Measurements from ENCODE around the gene RPS6KL1.

RPS6KL1 gene

GRCh38 chr14:74910556-74910955, 12.5 kb downstream of the RPS6KL1 start:
- no peak for DNase-seq

DNA sequence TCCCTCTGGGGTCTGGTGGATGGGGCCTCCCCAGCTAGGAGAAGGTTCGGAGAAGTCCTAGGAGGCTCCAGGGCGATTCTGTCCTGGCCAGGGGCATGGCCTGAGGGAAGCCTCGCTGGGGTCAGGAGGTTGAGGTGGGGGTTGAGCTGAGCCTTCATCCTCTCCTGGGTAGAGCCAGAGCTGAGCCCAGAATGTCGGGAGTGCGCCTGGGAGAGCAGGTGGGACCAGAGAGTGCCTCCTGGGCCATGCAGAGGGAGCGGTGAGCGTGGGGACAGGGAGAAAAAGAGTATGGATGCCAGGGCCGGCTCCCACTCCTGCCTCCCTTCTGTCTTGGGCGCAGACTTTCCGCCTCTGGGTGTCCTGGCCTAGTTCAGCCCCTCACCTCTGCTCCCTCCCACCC, 13.1 kb downstream of the RPS6KL1 start:
- DNase-seq = no peak

DNA sequence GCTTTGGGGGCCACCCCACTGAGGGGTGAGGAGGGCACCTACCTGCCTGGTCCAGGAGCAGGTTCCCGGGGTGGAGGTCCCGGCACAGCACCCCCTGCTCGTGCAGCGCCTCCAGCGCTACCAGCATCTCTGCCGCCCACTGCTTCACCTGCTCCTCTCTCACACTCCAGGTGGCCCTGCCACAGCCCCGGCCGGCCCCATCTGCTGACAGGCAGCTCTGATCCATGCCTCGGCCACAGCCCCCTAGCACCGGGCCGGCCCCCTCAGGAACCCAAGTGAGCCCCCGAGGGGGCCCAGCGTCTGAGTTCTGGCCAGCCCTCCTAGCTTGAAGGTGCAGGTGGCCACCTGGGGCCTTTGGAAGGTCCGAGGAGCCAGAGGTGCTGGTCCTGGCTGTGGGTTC, 13.6 kb downstream of the RPS6KL1 start:
- no peak for DNase-seq

DNA sequence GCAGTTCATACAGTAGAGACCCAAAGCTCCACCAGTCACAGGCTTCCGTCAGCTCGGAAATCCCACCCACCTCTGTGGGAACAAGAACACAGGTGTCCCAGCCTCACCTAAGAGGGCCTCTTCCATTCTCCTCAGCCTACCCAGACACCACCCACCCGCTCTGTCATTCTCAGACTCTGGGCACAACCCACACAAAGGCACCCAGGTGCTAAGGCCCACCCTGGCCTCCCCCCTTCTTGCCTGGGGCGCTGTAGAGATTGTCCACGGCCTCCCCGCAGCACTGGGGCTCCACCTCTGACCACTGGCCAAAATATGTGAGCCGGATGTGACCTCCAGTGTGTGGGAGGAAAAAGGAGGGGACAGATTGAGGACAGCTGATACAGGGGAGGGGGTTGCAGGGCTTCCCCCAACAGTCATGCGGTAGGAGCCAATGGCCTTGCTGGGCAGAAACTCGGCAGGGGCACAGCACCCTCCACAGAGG, 14.2 kb downstream of the RPS6KL1 start:
- no peak for DNase-seq

GRCh38 chr14:74907744-74908143, 15.3 kb downstream of the RPS6KL1 start:
- DNase-seq = no peak

DNA sequence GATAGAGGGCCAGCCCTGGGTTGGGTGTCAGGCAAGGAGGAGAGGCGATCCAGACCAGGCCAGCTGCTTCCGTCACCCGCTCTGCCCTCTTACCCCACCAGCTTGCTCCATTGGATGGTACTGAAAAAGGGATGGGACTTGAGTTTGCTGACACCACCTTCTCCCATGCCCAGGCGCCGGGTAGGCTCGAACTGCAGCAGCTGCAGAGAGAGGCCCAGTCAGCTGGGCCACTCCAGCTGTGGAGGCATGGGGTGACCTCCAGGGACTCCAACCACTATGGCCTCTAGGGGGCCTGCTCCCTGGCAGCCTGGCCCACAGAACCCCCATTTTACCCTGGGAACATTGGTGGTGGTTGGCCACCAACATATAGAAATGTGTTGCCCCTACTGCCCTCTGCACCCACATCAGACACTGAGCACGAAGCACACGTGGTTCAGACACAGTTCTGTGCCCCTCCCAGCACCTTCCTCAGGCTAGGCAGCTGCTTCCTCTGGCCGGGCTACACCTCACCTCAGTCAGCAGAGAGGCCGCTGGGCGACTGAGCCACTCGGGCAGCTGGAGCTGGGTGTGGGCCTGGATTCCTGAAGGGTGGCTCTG, 16.0 kb downstream of the RPS6KL1 start:
- no peak for DNase-seq

DNA sequence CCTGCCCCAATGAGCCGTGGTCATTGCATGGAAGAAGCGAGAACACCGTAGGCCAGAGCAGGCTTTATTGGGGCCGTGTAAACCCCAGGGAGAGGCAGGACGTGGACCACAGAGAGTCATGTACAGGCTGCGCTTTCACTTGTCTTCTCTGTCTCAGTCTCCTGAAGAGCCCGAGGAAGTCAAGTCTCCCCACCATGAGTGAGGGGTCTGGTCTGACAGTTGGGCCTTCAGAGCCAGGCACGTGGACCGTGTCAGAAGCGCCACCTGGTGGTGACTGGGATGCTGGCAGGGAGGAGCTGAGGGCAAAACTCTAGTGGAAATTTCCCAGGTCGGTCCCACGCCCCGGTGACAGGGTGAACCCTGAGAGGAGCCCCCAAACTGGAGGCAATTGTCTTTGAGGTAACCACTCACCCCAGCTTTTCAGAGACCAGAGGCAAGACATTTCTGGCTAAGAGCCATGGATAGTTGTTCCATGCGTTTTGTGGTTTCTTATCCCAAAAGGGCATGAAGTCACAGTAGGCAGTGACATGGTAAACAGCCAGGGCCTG, 17.4 kb downstream of the RPS6KL1 start:
- DNase-seq = peak; percentile 79

DNA sequence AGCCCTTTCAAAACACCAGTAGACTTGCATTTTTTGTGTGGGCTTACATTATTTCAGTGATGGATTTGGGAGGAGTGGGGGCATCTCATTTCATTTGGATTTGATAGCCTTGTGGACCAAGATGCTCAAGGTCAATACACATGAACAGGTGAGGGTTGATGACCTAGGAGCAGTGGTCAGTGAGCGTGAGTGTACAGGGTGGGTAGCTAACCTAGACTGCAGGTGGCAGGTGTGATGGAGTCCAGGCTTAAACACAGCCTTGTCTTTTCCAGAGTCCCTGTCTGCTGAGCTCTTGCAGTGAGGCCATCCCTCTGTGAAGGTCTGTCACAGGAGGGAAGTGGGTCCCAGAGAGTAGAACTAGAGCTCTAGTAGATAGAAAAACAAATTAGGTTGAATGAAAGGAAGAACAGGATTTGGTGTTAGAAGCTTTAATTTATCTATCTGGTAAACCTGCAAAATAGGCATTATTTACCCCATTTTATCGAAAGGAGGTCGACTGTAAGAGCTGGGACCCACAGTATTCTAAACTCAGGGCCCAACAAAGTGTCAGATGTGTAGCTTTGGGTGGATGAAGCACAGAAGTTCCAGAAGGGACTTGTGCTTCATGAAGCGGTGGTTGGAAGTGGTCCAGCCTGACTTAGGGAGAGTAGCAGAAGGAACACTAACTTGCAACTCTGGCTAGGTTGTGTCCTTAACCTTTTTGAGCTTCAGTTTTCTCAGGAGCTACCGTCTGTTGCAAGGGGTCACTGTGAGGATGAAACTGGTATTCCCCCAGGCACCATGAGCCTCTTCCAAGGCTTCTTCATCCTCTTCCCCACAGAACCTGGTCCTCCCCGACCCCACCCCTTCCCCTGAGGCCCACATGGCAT, 18.2 kb downstream of the RPS6KL1 start:
- no peak for DNase-seq

- DNase-seq = no peak
Measured at GRCh38 chr14:74902941-74903705, 19.9 kb downstream of the RPS6KL1 start.

DNA sequence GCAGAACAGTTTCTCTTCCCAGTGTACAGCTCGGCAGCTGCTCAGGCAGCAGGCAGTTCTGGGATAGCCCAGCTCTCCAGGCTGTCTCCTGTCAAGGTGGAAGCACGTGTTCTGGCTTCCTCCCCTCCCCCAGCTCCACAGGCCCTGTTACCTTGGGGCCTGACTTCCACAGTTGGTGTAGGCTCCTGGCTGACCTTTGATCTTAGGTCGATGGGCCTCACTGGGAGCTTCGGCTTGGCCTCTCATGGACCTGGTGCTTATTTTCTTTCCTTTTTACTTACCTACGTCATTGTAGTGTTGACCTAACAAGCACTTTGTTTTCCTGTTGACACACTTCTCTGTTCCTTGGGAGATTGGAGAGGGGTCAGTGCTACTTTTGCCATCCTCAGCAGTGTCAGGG, 24.4 kb downstream of the RPS6KL1 start:
- DNase-seq = no peak

DNA sequence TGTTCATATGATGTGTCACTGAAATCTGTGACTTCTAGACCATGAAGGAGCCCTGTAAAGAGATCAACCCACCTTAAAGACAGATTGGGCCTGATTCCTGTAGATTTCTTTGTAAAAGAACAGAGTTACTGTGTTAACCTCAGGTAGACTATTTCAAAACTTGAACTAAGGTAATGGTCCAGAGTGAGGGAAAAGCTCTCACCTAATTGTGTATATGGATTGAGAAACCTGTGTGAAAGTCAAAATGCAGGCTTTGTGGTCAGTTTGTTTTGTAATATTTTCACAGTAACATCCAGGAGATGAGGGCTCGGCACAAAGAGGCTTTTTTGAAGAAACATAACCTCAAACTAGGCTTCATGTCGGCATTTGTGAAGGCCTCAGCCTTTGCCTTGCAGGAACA, 25.0 kb downstream of the RPS6KL1 start:
- DNase-seq = no peak

DNA sequence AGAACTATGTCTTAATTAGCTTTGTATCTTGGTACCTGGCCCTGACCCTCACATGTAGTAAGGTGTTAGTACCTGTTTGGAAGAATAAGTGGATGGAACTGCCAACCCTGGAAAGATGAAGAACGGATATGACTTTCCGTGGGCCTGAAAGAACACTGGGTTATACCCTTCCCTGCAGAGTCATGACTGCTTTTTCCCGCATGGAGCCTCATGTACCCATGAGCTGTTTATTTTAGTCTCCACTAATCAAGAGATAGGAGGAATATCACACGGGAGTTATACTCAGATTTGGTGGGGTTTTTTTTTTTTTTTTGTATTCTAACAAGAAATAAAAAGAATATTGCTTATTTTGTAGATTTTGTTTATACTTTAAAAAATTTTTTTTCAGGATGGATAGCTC, 25.4 kb downstream of the RPS6KL1 start:
- DNase-seq = no peak

DNA sequence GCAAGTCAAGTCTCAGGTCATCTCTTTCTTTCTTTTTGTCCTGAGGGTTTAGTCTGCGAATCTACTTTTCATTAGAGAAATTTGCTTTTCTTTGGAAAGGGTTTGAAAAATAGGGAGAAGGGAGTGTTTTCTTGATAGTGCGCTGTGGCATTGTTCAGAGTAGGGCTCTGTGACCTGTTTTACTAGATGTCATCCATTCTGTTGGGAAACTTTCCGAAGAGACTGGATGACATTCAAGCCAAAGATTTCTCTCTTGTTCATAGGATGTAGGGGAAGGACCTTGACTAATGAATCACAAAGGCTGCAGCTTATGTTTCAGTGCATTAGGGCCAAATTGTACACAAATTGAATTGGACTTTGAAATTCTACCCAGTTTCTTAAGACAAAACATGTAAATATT, 26.7 kb downstream of the RPS6KL1 start:
- no peak for DNase-seq

DNA sequence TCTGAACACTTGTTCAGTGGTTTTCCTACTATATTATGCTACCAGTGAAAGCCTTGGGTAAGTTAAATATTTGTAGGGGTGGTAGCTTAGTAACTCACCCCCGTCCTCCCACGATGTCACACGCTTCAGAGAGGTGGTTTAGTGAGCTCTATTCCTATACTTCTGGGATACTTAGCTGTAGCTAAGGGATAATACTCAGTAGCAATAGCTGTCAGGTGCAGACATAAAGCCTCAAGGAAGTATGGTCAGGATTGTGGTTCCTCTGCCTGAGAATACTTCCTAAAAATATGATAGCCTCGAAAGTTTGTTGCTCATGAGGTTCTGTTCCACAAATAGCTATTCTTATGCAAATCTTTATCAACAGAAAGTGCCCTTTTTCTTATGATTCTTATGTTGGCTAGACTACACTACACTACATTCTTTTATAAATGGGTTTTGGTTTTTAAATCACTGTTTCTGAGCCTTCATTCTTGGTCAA, 29.4 kb downstream of the RPS6KL1 start:
- DNase-seq = no peak

DNA sequence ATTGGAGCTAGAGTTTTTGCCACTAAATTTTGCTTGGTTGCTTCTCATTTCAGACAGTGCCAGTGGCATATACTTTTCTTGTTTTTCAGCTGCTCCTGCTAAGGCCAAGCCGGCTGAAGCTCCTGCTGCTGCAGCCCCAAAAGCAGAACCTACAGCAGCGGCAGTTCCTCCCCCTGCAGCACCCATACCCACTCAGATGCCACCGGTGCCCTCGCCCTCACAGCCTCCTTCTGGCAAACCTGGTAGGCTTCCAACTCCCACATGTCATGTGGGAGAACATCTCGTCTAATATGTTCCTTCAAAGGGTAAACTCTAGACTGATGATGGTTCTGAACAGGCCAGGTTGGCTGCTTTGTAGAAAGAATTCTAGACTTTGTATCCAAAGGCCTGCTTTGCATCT, 30.3 kb downstream of the RPS6KL1 start:
- no peak for DNase-seq

DNA sequence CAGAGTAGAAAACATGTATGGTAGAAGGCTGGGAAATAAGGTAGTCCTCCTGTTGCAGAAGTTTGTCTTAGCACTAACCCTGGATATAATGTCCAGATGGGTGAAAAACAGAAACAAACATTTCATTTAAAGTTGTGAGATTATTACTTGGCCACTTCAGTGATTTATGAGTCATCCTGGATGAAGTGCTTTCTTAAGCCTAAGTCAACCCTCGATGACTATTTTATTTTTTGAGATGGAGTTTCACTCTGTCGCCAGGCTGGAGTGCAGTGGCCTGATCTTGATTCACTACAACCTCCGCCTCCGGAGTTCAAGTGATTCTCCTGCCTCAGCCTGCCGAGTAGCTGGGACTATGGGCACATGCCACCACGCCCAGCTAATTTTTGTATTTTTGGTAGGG, 31.2 kb downstream of the RPS6KL1 start:
- no peak for DNase-seq

- DNase-seq = no peak
Measured at GRCh38 chr14:74890262-74890661, 32.8 kb downstream of the RPS6KL1 start.

- DNase-seq = no peak
Measured at GRCh38 chr14:74888164-74889158, 34.6 kb downstream of the RPS6KL1 start.

DNA sequence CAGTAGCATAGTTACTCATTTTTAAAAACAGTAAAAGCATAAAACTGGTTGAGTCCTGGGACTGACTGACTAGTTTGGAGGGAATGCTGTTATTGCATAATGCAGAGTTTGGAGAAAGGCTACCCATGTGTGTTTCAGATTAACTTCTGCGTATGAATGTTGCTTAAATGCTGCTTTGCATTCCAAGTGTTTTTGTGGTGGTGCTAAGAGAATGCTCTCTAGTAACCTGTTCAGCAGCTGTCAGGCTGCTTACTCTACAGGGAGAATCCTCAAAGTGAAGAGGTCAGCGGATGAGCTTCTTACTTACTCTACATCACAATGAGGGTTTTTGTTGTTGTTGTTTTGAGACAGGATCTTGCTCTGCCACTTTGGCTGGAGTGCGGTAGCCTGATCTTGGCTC, 37.1 kb downstream of the RPS6KL1 start:
- DNase-seq = no peak

DNA sequence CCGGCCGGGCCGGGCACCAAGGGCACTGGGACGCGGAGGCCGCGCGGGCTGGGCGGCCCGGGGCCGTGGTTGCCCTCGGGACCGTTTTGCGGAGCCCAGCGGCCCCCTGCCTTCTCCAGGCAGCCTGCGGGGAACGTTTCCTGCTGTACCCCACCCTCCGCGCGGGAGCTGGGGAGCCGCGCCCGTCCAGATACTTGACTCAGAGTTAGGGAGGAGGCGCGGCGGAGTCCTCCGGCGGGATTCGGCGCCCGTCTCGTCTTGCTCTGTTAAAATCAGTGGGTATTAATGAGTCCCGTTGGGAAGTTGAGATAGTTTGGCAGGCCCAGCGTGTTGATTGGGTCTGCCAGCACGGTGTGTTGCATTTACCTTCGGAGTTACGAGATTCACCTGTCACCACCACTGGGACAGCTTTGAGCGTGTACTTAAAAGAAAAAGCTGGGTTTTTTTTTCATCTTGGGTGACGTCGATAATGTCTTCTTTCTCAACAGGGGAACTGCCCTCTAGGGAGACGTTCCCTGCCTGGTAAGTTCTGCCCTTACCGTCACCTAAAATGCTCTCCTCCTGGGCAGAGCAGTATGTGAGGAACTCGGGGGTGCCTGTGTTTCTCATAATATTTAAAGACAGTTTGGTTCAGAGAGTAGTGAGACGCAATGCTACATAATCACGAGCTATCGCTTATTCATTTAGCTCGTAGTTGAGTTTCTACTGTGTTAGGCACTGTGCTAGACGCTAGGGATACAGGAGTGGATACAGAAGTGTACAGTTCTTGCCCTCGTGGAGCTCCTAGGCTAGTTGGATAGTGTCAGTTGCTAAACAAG, 40.7 kb downstream of the RPS6KL1 start:
- DNase-seq = peak; percentile 73
